Stimulated activated CD4-positive, alpha-beta T cell treated with anti-CD3 and anti-CD28 coated beads, Interleukin-2, amount 100 ng/mL, for 48 hours (primary cell): ENCODE measurements around the gene NID1.
A peak's percentile ranks its signal among the peaks of the same experiment; 100 is the strongest.

Source experiments
- DNase-seq, 2 donors: peaks; one replicate each; pipeline ENCODE4 v3.0.0-alpha.2; 2020

The NID1 gene

DNA sequence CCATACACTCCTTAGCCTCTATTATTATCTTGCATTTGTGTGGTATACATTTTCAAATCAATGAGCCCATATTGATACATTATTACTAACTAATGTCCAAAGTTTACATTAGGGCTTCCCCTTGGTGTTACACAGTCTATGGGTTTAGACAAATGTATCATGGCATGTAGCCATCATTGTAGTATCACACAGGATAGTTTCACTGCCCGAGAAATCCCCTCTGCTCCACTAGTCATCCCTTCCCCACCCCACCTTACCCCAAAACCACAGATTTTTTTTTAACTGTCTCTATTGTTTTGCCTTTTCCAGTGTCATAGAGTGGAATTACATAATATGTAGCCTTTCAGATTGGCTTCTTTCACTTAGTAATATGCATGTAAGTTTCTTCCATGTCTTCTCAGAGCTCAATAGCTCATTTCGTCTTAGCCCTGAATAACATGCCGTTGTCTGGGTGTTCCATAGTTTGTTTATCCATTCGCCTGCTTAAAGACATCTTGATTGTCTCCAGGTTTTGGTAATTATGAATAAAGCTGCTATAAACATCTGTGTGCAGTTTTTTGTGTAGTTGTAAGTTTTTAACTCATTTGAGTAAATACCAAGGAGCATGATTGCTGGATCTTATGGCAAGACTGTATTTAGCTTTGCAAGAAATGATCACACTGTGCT lies 111.8 kb downstream of the NID1 start:
- DNase-seq, result peak in 1 of 2 donors; percentile 24

DNA sequence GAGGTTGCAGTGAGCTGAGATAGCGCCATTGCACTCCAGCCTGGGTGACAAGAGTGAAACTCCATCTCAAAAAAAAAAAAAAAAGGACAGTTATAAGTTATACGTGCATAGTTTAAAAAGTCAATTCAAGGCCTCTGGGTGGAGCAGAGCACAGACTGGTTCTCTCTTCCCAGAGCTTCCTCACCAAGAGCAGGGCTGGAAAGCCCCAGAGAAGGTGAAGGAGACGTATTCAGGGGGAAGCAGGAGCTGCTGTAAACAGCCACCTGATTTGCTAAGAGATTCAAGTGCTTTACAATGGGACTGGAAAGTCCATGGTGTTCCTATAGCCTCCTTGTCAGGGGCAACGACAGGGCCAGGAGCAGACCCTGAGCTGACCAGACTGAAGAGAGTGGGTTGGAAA lies 113.2 kb downstream of the NID1 start:
- no peak for DNase-seq

DNA sequence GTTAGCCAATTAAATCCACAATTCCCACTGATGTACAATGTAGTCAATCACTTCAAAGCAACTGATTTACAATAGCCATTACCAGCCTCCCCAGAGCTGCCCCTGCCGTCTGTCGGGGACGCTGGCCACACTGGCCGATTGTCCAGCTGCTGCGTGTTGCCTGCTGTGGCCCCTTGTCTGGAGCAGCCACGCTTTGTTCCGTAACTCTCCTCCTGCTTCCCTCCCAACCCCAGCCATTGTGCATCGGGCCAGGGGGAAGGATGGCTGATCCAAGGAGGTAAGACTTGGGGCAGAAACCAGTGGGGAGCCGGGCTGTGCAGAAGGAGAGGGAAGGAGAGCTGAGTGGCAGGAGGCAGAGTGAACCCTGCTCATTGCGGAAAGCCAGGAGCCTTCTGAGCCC lies 114.6 kb downstream of the NID1 start:
- no peak for DNase-seq

GRCh38 chr1:235948774-235949427 lies 116.0 kb downstream of the NID1 start:
- DNase-seq, result no peak

DNA sequence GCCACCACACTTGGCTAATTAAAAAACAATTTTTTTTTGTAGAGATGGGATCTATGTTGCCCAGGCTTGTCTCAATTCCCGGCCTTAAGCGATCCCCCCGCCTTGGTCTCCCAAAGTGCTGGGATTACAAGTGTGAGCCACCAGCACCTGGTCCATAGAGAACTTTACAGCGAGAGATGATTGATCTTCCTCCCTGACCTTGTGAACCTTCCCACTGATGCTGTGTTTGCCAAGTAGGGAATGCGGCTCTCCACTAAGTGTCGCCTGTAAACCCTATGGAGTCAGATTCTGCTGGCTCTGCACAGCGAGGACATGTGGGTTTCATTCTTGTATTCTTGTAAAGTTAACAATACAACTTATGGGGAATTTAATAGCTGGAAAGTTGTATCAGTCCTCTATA lies 116.9 kb downstream of the NID1 start:
- DNase-seq, result no peak

GRCh38 chr1:235946571-235946981 lies 118.3 kb downstream of the NID1 start:
- no peak for DNase-seq

GRCh38 chr1:235945775-235946570 lies 118.9 kb downstream of the NID1 start:
- no peak for DNase-seq

DNA sequence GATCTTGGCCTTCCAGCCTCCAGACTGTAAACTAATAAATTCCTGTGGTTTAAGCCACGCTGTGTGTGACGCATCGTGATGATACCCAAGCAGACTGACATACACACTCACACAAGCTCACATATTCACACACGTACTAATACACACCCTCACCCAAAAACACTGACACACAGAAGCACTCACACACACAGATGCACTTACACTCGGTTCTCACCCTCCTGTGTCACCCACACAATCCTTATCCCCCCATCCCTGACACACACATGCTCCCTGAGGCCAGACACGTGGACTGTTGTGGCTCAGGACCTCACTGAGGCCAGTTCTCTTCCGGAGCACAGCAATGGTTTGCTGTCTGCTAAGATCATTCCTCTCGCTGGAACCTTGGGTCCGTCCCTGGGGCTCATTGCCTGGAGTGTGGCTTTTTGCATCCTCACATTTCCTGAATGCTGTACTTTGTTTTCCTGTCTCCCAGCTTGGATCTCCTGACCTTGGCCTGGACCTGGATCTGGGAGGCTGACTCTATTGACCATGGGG lies 121.2 kb downstream of the NID1 start:
- no peak for DNase-seq

DNA sequence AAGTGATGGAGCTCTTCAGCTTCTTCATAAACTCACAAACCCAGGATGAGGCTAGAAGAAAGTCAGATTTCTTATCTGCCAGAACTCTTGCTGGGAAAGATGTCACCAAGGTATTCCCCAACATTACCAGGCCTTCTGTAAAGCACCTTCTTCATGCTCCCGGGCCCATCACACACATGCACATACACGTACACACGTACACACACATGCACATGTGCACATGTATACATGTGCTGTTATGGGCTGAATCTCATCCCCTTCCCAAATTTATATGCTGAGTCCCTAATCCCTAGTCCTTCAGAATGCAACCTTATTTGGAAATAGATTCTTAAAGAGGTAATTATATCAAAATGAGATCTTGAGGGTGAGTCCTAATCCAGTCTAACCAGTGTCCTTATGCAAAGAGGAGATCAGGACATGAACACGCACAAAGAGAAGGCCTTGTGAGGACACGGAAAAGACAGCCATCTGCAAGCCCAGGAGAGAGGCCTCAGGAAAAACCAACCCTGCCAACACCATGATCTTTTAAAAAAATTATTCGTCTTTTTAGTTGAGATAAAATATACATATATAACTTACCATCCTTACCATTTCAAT lies 121.8 kb downstream of the NID1 start:
- no peak for DNase-seq

- no peak for DNase-seq
These were observed 122.3 kb downstream of the NID1 start for GRCh38 chr1:235942625-235942934.

DNA sequence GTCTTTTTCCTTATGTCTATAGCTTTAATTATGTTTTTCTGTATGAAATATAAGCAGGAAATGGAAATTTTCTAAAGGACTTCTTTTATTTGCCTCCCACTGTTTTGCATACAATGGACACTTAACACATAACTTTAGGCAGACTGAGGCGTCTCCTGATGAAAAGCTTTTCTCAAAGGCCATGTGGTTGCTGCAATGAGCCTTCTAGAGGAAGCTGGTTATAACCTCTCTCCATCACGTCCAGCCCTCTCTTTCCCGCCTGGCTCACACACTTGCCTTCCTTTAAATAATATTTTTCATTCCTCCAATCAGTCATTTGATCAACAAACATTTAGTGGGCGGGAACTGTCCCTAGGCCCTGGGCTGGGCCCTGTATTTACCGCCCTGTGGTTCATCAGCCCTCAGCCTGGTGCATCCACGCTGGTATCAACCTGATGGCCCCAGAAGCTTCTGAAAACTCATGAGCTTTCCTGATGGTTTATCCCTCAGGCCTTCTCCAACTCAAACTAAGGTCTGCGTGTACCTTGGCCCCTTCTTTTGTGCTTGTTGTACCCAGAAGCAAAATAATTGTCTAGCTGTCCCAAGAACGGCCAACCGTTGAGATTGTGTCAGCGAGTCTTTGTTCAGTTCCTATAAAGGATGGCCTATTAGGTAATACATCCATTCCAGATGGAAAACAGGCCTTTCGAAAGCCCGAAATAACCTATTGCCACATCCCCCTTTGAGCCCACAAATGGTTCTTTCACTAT lies 122.8 kb downstream of the NID1 start:
- DNase-seq, result no peak

DNA sequence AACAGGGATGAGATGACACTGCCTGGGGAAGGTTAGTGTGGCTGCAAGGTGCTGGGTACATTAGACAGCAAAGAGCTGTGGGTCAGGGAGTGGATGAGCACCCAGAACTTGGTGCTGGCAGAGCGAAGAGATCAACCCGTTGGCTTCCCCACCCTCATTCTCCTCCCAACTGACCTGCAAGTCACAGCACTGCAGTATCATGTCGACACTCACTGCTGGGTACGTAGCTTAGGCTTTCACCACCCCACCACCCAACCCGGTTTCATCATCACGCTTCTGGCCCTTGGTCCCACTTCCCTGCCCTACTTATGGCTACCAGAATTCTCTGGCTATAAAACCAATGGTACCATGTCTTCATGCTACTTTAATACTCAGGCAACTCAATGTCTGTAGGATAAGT lies 124.6 kb downstream of the NID1 start:
- no peak for DNase-seq

GRCh38 chr1:235939480-235939775 lies 125.5 kb downstream of the NID1 start:
- no peak for DNase-seq

- no peak for DNase-seq
These were observed 126.0 kb downstream of the NID1 start for GRCh38 chr1:235938709-235939479.

- DNase-seq, result no peak
These were observed 127.8 kb downstream of the NID1 start for GRCh38 chr1:235937123-235937522.

DNA sequence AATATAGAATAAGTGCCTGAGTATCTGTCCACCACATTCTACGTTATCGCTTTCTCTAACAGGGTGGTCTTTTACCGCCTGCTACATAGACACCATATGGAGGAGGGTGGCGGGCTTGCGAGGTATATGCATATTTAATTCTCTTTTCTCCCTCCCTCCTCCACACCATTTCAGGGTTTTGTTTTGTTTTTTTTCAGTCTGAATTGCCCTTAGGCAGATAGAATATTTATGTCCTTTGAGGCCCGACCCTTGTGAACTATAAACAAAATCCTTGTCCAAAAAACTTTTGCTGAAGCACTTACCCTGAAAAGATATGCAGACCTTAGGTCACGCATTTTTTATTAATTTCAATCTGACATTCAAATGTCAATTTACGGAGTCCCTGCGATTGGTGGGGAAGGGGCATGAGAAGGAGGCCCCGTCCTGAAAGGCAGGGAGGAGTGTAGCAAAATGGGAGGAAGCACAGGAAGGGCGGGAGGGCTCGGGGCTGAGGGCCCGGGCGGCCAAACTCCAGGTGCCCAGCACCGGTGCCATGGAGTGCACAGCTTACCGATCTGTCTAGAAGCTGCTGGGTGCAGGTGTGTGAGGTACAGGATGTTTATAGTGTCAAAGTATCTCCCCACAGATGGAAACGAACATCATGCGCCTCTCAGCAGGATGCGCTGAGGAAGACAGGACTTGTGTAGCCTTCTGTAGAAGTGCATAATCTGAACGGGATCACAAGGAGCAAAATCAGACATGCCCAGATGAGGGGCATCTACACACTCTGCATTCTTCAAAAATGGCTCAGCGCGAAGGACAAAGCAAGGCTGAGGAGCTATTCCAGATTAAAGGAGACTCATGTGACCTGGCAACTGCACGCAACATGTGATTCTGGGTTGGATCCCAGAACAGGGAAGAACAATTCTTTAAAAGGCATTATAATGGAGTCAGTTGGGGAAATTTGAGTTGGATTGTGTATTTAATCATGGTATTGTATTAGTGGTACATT lies 129.4 kb downstream of the NID1 start:
- no peak for DNase-seq

- no peak for DNase-seq
These were observed 131.1 kb downstream of the NID1 start for GRCh38 chr1:235933766-235934116.

GRCh38 chr1:235933017-235933765 lies 131.7 kb downstream of the NID1 start:
- no peak for DNase-seq

- no peak for DNase-seq
These were observed 132.8 kb downstream of the NID1 start for GRCh38 chr1:235932090-235932510.

DNA sequence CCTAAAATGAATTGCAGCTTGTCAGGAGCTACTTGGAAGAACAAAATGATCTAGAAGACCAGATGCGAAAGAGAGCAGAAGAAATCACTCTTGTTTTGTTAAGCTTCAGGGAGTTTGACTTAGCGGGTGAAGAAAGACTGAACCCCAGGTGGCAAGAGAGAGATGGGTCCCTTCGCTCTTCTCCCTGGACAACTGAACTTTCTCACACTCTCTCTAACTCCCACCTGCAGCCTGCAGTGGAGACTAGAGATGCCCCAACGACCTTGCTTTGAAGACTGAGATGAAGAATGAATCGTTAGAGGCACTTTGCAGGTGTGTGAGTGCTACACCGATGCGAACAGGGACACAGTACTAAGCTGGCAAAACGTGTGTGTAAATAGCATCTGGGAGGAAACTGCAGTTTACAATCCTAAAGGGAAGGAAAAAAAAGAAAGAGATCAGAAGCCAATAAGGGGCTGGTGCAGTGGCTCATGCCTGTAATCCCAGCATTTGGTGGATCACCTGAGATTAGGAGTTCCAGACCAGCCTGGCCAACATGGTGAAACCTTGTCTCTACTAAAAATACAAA lies 133.6 kb downstream of the NID1 start:
- no peak for DNase-seq
